Measurements from ENCODE around the gene CKAP4.

Gene CKAP4

GRCh38 chr12:106197906-106198623, 49.8 kb downstream of the CKAP4 start:
- DNase-seq (ENCODE audit: low read depth) = no peak

- no peak for DNase-seq (ENCODE audit: low read depth)
These were observed 52.2 kb downstream of the CKAP4 start for GRCh38 chr12:106195621-106196027.

- no peak for DNase-seq (ENCODE audit: low read depth)
These were observed 53.5 kb downstream of the CKAP4 start for GRCh38 chr12:106194351-106194750.

GRCh38 chr12:106193394-106194215, 54.2 kb downstream of the CKAP4 start:
- no peak for DNase-seq (ENCODE audit: low read depth)

- DNase-seq (ENCODE audit: low read depth) = no peak
These were observed 55.0 kb downstream of the CKAP4 start for GRCh38 chr12:106192659-106193393.

GRCh38 chr12:106190581-106190980, 57.2 kb downstream of the CKAP4 start:
- DNase-seq (ENCODE audit: low read depth) = no peak

GRCh38 chr12:106189341-106189740, 58.5 kb downstream of the CKAP4 start:
- no peak for DNase-seq (ENCODE audit: low read depth)

GRCh38 chr12:106188256-106188655, 59.6 kb downstream of the CKAP4 start:
- no peak for DNase-seq (ENCODE audit: low read depth)

Data from HS-27A (cell line).